GM12873 (cell line): ENCODE measurements around the gene MICAL2.

Experiments
- CTCF ChIP-seq: IDR thresholded peaks from 2 replicates; pipeline ENCODE4 v1.5.1; 2012; ENCODE audit warnings: low read depth, mild to moderate bottlenecking, moderate library complexity, low read length, control low read depth; ENCODE audit not compliant: insufficient read depth; ENCODE audit errors: missing control alignments

The MICAL2 gene

GRCh38 chr11:12066799-12067508, 43.4 kb upstream of the MICAL2 start:
- no peak for TF ChIP-seq CTCF

GRCh38 chr11:12067796-12068357, 42.5 kb upstream of the MICAL2 start:
- no peak for TF ChIP-seq CTCF

GRCh38 chr11:12069066-12069676, 41.2 kb upstream of the MICAL2 start:
- TF ChIP-seq CTCF, result no peak

GRCh38 chr11:12070446-12071267, 39.7 kb upstream of the MICAL2 start:
- no peak for TF ChIP-seq CTCF

- TF ChIP-seq CTCF, result no peak
These were observed 38.8 kb upstream of the MICAL2 start for GRCh38 chr11:12071574-12071973.

GRCh38 chr11:12073436-12073835, 37.0 kb upstream of the MICAL2 start:
- TF ChIP-seq CTCF, result no peak

- no peak for TF ChIP-seq CTCF
These were observed 36.5 kb upstream of the MICAL2 start for GRCh38 chr11:12073886-12074285.
